Stimulated activated CD4-positive, alpha-beta T cell treated with anti-CD3 and anti-CD28 coated beads, TNF-alpha, amount 100 ng/mL, for 4 hours (primary cell): Measurements from ENCODE around the gene ATP2A2.

Experiments used
- DNase-seq, 3 experiments: peaks; one replicate each; pipeline ENCODE4 v3.0.0-alpha.2; 2020; ENCODE audit warnings: low read depth in 3 of 3

ATP2A2 gene

DNA sequence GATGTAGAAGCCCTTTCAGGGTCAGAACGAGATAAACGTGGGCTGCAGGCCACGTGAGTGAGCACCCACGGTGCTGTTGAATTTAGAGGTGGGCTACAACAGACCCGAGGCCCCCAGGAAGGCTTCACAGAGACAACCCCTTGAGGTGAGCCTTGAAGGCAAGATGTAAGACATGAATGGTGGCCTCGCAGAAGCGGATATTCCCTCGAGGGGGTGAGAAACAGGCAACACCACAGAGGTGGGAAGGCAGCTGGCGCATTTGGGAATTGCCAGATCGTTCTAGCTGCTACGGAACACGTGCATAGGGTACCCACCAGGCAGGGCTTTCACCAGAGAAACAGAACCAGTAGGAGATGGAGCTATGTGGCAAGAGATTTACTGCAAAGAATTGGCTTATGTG, 22.6 kb upstream of the ATP2A2 start:
- DNase-seq, result no peak

DNA sequence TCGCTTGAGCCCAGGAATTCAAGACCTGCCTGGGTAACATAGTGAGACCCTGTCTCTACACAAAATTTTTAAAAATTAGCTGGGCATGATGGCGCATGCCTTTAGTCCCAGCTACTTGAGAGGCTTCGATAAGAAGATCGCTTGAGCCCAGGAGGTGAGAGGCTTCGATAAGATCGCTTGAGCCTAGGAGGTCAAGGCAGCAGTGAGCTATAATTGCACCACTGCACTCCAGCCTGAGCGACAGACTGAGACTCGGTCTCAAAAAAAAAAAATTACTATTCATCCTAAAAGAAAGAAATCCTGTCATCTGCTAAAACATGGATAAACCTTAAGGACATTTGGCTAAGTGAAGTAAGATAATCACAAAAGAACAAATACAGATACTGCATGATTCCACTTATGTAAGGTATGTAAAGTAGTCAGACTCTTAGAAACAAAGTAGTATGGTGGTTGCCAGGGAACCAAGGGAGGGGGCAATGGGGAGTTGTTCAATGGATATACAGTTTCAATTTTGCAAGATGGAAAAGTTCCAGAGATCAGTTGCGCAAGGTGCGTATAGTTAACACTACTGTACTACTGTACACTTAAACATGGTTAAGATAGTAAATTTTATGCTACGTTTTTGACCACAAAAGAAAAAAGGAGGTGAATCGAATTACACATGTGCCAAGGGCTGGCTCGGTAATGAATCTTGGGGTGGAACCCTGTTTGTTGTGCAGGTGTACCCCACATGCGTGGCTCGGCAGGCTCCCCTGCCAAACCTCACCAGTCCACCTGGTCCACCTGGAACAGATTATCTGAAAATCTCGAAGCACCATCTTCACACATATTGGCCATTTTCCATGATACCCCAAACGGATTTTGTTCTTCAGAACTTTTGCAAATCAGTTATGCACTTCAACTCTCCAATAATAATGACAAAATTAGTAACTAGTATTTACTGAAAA, 18.3 kb upstream of the ATP2A2 start:
- DNase-seq, result no peak

DNA sequence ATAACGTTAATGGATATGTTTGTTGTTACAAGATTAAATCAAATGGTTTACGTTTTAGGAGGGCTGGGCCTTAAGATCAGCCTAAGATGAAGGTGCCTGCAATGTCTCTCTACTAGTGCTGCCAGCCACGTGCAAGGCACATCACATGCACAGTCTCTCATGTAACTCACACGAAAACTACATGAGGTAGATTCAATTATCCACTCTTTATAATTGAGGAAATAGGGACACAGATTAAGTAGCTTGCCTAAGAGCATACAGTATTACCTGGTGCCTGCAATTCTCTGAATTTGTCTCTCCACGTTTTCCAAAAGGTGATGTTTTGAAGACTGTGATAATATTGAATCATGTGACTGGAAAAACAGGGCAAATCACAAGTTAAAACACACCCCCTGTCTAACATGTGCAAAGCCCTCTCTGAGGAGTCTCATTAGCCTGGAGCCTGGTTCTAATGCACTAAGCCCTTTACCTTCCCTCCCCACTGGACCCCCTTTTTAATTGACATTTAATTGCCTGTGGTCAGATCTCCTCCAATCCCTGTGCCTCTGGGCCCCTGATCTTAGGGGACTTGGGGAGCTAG, 14.6 kb upstream of the ATP2A2 start:
- no peak for DNase-seq

DNA sequence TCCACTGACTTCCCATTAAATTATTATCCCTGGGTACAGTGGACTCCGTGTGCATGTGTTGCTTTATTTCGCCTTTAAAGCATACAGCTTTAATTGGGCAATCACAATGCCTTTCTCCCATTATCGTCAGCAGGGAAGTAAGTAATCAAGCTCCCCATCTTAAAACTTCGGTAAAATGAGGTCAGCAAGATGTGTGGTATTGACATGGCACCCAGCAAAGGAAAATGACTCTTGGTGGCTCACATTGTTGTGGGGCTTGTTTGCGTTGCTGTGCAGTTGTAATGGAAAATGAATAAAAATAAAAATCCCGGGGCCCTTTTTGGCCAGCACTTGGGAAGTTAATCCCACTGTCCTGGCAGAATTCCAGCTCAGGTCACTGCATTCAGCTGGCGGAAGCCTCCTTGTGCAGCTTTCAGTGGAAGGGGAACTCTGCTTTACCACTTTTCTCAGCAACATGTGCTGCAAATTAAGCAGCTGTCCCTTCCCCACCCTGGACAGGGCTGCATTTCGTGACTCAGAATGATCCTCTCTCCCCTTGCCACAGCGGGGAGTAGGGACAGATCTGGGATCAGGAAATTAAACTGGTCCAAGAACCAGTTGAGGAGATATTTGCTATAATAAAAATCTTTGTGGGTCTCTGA, 13.9 kb upstream of the ATP2A2 start:
- DNase-seq, result no peak

DNA sequence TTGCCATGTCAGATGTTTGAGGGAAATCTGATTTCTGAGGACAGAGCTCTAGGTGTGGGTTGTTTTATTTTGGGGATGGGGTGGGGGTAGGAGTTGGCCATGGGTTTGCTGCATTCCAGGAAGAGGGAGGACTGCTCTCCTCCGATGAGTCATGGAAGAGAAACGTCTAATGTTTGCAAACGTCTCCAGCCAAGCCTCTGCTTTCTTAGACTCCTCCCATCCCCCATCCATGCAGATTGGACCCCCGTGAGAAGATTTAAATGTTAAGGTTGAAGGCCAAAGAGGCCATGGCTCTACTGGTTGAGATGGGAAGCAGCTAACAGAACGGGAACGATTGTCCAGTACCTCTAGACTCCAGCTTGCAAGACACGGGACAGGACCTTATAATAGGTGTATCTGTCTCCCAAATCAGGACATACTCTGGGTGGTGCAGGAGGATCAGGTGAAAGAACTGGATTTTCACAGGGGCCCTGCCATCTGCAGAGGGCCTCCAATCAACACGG, 11.4 kb upstream of the ATP2A2 start:
- no peak for DNase-seq

DNA sequence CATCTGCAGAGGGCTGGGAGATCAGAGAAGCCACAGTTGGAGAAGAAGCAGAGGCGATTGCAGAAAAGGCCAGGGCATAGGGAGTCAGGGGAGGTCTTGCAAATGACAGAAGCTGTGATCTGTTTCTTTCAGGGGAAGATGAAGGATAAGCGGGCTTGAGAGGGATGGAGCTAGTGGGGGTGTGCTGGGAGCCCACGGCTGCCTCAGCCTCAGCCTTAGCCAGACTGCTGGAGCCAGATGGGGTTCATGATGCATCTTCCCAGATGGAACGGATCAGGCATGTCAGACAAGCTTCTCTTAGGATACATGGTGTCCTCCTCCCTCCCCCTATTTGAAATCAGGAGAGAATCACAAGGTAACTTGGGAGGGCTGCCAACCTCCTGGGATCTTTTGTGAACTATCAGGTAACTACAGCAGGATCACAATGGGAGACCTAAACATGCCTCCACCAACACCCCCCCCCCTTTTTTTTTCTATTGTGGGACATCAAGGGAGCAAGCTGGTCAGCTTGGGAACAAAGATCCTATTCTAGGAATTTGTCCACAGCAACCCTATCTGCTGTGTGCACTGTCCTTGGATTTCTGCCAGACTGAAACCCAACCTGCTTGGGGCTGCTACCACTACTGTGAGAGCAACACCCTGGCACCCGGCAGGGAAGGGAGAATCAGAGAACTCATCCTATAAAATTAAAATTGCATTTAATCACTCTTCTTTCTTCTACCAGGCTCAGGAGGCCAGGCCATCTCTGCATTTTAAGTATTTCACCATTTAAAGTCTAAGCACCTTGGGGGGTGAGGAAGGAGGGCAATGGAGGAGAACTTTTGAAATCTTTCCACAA, 10.7 kb upstream of the ATP2A2 start:
- no peak for DNase-seq

DNA sequence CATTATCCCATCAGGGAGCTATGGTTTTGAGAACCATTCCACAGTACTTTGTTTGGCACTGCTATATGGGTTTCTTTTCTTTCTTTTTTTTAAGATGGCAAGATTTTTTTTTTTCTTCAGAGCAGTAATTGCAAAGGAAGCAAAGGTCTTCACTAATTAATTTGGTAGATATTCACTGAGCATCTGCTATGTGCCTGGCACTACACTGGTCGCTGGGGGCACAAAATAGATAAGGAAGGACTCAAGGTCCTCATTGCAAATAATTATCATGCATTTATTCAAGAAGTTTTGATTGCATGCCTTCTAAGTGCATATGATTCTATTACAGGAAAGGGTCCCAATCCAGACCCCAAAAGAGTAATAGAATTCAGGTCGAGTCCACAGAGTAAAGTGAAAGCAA, 10.0 kb upstream of the ATP2A2 start:
- no peak for DNase-seq

DNA sequence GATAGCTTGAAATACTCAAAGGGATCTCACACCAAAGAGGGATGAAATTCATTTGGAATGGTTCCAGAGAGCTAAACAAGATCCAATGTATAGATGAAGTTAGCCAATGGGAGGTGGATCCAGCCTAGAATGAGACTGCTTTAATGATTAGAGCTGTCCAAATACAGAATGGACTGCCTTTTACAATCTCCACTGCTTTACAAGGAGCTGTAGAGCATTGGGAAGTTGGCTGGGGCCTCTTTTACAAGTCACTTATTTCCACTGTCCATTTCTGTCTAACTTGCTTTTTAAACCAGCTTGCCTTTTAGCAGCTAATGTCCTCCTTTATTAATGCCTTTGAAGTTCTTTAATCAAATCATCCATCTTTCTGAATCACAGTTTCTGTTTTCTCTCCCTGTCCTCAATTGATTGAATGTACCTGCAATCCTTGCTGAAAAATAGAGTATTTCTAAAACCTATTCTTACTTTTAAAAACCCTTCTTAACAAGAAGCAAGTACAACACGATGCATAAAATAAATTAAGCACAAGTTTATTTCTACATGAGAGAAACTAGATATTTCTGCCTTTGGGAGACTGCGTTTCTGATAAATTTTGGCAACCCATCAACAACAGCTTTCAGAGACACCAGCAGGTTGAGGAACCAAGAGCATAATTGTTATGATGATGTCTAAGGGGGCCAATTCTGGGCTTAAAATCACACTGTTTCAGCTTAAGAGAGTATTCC, 3.4 kb upstream of the ATP2A2 start:
- DNase-seq, result no peak

DNA sequence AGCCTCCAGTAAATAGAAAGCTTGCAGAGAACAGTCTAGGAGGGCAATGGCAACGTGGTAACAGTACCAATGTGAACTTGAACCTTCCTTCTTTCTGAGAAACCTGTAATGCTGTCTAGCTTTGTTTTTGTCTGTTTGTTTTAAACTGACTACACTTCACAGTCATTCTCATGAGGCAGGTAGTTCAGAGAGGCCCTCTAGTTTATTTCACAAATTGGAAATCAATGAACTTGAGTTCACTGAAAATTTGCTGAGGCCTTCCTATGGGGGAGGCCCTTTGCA, 2.9 kb upstream of the ATP2A2 start:
- DNase-seq, result no peak

DNA sequence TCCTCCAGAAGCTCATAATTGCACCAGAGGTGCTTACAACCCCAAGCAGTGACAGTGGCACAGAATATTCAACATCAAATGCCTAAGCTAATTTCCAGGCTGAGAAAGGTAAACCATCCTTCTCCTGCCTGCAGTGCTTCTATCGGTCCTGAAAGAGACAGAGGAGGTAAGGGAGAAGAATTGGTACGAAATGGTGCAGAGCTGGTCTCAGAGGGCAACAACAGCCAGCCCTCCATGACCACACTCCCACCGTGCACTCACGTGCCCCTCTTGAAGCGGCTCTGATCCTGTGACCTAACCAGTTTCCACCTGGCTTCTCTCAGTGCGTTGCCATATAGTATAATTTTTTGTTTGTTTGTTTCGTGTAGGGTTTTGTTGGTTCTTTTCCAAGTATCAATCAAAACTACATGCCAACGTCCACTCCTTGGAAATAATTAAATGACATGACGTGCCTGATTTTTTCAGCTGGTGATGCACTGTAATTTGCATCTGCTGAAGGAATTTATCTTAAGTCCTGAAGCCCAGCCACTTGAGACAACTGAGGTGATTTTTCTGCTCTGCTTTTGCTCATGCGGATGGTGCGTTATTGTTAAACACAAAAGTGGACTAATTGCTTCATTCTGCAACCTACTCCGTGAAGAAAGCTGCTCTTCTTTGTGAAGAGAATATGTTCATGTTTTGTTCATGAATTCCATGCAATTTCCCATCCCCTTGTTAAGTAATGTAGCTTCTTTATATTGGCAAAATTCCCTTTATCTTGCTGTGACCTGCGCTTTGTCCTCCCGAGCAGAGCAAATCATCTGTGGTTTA, 1.3 kb upstream of the ATP2A2 start:
- DNase-seq, result no peak

DNA sequence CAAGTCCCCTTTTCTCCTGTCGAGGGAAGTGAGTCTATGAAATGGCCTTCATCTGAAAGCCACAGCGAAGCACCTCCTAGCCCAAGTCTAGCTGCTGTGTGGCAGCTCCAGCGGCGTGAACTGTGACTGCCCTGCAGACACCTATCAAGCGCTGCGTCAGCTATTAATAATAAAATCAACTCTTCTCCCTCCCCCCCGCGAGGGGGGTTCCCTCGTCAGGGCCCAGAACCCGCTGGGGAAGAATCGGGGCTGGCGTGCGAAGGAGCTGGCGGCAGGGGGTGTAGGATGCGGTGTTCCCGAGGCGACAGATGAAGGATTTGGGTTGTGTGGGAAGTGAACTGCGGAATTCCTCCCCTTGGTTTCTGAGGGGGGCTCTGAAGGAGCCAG, 662 bp upstream of the ATP2A2 start:
- peak; percentile 40 to 47 (median 45) for DNase-seq

DNA sequence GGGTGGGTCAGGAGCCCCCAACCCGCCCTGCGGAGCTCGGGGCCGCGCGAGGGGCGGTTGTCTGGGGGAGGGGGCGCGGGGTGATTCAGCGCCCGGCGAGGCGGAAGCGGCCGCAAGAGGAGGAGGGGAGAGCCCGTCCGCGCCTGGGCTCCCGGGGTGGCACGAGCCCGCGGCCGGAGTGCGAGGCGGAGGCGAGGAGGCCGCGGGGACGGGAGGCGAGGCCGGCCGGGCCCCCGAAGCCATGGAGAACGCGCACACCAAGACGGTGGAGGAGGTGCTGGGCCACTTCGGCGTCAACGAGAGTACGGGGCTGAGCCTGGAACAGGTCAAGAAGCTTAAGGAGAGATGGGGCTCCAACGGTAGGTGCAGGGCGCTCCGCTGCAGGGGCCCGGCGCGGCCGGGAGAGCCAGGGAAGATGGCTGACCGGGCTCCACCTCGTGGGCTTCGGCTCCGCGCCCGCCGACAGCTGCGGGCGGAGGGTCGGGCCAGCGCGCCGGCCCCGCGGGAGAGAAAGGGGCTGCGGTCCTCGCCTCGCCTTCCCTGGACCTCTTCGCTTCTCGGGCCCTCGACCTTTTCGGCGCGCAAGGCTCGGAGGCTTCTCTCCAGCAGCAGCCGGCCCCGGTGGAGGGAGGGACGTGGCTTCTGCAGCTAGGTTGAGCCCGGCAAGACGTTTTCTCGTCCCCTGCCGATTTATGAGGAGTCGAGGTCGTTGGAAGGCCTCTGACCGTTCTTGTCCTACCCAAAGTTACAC, 677 bp downstream of the ATP2A2 start:
- peak; percentile 15 to 28 (median 24) for DNase-seq

DNA sequence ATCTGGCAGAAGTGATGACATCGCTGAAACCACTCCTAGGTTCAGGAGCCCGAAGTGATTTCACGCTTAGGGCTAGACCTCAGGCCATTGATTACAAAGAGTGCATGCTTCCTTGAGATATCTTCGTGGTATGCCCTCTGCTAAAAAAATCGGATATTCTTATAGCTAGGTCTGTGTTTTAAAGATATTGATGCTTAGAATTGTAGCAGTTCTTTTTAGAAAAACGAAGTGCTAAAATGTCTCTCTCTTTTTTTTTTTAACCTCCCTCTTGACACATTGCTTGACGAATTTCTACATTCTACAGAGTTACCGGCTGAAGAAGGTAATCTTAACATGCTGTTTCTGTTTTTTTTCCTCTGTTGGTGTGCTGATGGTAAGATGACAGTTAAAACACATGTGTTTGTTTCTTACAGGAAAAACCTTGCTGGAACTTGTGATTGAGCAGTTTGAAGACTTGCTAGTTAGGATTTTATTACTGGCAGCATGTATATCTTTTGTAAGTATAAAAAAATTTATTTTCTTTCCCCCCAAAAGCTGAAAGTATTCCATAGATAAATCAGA, 1.3 kb downstream of the ATP2A2 start:
- no peak for DNase-seq

DNA sequence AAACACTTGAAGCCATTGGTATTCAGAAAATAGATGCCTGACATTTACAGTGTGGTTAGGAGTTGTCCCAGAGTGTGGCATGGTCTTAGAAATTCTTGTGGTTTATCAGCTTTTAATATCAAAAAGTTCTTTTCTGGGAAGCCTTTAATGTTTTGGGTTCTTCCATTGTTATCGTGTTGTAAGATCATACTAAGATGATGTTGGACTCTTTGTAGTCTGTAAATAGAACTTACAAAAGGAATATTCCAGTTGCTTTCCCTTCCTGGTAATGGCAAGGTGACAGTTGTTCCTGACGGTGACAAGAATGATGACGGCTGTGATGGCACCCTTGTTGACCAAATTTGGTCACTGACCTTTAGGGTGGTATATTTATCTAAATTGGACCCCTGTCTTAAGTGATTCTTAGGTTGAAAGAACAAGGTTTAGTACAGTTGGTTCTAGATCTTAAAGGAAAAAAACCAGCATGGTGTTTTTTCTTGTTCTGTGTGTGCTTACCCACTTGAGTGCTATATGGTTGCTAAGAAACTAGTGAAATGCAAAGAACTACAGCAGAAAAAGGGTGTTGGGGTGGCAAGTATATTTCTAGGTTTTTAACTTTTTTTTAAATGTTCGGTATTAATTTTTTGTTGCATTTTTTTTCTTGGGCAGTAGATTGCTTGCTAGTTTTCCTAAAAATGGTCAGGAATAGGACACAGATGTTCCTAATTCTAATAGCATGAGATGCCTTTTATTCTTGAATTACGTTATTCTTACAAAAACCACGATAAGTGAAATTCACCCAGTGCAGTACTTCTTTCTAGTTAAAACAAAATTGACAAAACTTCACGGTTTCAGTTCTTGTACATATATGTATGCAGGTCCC, 2.1 kb downstream of the ATP2A2 start:
- no peak for DNase-seq

DNA sequence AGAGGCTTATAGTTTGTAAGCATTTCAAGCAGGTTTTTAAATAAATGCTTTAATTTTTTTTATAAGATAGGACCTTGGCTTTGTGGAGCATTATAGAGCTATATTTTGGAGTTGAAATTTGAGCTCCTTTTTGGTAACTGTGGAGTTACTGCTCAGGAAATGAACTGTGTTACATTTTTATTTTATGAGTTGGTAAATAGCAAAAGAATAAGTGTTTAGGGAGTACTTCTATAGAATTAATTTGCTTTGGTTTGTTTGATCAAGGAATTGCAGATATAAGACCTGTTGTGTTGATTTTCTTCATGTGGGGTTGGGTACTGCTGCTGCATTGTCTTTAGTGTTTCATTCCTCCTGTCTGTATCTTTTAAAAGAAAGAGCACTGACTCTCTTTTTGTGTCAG, 3.5 kb downstream of the ATP2A2 start:
- no peak for DNase-seq

DNA sequence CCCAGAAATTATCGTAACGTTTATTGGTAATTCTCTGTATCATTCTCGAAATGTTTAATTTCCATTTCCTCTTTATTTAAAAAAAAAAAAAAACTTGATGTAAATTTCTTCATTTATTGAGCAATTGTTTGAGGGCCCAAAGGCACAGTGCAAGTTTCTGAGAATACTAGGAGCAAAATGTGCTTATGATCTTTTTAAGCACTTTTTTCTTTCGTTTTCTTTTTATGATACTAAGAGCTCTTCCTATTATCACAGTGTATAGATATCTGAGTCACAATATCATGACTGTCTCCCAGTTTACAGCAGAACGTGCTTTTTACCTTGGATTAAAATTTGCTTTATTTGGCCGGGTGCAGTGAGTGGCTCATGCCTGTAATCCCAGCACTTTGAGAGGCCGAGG, 5.6 kb downstream of the ATP2A2 start:
- no peak for DNase-seq

DNA sequence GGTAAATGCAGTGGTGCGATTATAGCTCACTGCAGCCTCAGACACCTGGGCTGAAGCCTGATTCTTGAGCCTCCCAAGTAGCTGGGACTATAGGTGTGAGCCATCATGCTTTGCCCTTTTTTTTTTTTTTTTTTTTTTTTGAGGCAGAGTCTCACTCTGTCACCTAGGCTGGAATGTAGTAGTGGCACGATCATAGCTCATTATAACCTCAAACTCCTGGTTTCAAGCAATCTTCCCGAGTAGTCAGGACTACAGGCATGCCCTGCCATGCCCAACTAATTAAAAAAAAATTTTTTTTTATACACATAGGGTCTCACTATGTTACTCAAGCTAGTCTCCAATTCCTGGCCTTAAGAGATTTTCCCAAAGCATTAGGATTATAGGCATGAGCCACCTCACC, 6.9 kb downstream of the ATP2A2 start:
- no peak for DNase-seq

DNA sequence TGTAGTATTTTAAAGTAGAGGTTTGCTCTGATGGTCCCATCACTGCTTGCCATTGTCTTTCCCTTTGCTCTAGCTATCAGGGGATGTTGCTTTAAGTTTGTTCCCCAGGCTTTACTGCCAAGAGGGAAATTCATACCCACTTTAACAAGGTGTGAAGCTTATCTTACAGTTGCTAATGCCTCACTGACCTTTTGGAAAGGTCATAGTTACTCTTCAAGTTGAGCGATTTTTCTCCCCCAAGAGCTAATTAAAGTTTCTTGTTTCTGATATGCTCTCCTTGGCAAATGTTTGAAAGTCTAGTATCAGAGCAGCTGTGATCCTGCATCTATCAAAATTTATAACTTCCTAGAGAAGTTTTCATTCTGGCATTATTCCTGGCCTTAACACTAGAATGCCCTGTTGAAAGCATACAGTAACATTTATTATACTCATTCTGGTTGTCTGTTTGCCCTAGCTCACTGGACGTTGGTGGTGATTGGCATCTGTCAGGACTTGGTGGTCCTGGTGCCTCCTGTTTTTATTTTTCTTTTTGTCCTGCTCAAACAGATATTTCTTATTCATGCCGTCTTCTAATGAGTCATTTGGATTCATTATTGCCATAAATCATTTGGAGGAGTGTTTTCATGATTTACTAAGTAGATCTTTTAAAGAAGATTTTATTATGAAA, 8.1 kb downstream of the ATP2A2 start:
- DNase-seq, result no peak
